NOMO-1 treated with dmso at 0.1 percent for 144 hours (cell line): Measurements from ENCODE around the gene SCFD1.

Experiments
- DNase-seq: peaks from one replicate; lab custom pipeline; 2025; ENCODE audit not compliant: unreplicated experiment; lab: John Stamatoyannopoulos, UW

The SCFD1 gene

DNA sequence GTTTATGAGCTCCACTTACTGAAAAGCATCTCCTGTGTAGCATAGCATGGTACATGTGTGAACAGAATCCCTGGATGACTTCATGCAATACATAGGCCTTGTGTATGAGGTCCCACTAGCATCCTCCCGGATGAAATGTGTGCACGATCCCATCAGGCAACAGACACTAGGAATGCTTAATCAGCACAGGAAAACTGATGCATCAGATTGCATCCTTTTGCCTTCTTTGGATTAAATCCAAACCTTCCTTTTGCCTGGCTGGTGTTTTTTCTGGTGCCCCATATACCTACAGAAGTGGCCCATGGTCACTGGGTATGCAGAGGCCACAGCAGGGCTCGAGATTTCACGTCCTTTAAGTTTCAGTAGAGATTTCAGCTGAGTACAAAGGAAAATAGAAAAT is 131.3 kb downstream of the SCFD1 start:
- no peak for DNase-seq

DNA sequence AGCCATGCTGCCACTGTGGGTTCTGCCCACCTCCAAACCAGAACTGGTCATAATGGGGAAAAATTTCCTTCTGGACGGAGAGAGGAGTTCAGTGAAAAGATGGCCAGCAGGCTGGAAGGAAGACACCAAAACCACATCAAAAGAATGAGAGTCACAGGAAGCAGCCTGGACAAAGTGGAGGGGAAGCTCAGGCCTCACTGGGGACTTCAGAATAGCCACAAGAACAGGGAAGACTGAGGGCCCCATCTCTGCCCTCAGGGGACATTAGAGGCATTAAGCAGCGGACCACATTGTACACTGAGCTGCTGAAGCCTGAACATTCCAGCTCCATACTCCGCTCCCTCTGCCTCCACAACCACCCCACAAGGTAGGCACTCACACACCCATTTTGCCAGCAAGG is 132.7 kb downstream of the SCFD1 start:
- no peak for DNase-seq

- no peak for DNase-seq
These were observed 134.5 kb downstream of the SCFD1 start for GRCh38 chr14:30756594-30756993.

- no peak for DNase-seq
These were observed 135.0 kb downstream of the SCFD1 start for GRCh38 chr14:30757082-30757481.

- no peak for DNase-seq
These were observed 137.3 kb downstream of the SCFD1 start for GRCh38 chr14:30759172-30760125.

DNA sequence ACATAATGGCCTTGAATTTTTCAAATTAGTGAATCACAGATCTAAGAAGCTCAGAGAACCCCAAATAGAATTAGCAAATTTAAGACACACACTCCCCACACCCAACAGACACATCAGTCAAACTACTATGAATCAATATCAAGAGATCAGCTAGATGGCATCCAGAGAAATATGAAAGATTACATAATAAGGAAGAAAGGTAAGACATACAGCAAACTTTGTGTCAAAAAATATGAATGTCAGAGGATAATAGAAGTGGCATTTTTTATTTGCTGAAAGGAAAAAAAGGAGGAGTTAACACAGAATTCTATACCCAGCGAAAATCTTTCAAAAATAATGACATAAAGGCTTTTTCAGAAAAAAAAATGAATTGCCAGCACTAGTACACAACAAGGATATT is 141.8 kb downstream of the SCFD1 start:
- no peak for DNase-seq

- no peak for DNase-seq
These were observed 145.5 kb downstream of the SCFD1 start for GRCh38 chr14:30767624-30768023.

DNA sequence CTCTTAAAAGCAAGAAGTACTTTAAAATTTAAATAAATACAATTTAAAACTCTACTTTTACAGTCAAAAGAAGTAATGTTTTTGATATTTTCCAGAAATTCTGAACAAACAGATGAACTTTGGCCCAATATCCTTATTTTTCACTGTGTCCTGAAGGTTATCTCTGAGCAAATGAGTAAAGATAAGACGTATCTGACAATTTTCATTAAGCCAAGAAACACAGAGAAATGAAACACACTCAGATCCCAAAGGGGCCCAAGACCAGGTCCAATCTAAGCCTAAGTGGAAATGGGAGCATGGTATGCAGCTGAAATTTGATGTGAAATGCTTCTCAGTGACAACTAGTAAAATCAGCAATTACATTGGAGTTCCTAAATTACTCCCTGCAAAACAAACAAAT is 146.7 kb downstream of the SCFD1 start:
- no peak for DNase-seq

DNA sequence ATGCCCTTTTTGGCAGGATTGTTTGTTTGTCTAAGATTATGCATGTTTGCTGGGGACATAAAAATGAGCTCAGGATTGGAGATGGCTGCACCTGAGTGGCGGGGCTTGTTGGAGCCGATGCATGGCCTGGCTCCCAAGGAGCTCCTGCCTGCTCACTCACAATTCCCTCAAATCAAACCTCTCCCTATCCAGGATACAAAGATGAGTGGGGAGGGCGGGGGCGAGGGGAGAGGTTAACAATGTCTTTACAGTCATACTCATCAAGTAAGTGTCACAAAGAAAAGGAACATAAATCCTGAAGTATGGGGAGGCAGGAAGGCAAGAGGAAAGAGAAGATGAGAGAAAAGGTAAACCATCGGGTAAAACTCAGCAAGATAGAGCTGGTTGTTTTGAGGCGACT is 148.3 kb downstream of the SCFD1 start:
- no peak for DNase-seq

DNA sequence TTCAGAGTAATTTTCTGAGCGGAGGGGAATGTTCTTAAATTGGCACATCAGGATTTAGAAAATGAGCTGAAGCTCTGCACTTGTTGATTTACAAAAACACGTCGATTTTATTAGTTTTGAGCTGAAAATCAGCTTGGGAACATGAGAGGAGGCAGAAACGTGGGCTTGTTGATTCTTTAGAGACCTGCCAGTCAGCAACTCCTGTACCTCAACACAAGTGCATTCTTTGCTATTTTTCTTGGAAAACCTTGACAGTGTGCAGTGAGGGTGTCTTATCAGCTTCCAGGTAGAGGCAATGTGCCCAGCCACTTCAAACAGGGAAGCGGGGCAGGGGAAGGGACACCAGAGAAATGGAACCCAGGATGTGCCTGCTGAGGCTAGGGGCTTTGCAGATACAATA is 149.5 kb downstream of the SCFD1 start:
- no peak for DNase-seq

DNA sequence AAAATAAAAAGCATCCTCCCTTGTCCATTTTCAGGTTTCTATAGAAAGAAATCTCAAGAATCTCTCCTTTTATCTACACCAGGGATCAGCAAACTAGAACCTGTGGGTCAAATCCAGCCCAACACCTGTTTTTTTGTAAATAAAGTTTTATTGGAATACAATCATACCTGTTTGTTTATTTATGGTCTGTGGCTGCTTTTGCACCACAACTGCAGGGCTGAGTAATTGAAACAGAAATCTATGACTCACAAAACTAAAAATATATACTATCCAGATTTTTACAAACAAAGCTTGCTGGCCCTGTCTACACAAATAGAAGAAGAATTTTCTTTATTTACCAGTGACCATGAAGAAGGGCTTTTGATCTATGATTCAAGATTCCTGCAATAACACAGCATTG is 157.1 kb downstream of the SCFD1 start:
- no peak for DNase-seq
